Esophagus squamous epithelium (tissue), 5 donors: Measurements from ENCODE around the gene PIK3AP1. TPM values are rescaled to one million over a fixed set of nuclear protein-coding genes. Genes with fewer than 3 reads are reported as not detected.

Experiments
- DNase-seq: peaks from one replicate; lab custom pipeline; 2025; lab: John Stamatoyannopoulos, UW
- H3K27ac ChIP-seq, 4 donors: fragments of 200-600 bp; sonication (generic); one replicate each; pipeline ENCODE4 v1.5.1; 2016 to 2019; ENCODE audit warnings: mild to moderate bottlenecking in 1 of 4
- H3K27me3 ChIP-seq, 4 donors: fragments of 200-600 bp; sonication (generic); 1 replicate in 3 of 4; 2 replicates in 1 of 4; pipeline versions ENCODE4 v1.5.1 to v1.6.0; 2017 to 2021; ENCODE audit warnings: antibody characterized with exemption in 1 of 4
- H3K36me3 ChIP-seq, 3 donors: fragments of 200-600 bp; sonication (generic); one replicate each; pipeline ENCODE4 v1.5.1; 2016 to 2019
- H3K4me1 ChIP-seq, 3 donors: fragments of 200-600 bp; sonication (generic); one replicate each; pipeline ENCODE4 v1.5.1; 2017 to 2019
- H3K4me3 ChIP-seq, 4 donors: fragments of 200-600 bp; sonication (generic); 1 replicate in 3 of 4; 2 replicates in 1 of 4; pipeline ENCODE4 v1.5.1; 2016 to 2019; ENCODE audit warnings: mild to moderate bottlenecking in 2 of 4, moderate library complexity in 1 of 4
- H3K9me3 ChIP-seq, 3 donors: fragments of 200-600 bp; sonication (generic); one replicate each; pipeline ENCODE4 v1.5.1; 2016 to 2019
- POLR2A ChIP-seq, 4 donors: fragments of 450-650 bp; IDR thresholded peaks; one replicate each; pipeline ENCODE4 v1.6.1; 2017; ENCODE audit warnings: antibody characterized with exemption in 4 of 4, mild to moderate bottlenecking in 4 of 4, moderate library complexity in 3 of 4
- WGBS, 2 donors: methylation state at CpG; one replicate each; pipeline ENCODE4 v1.1.5; 2018; 5-methylcytosine and 5-hydroxymethylcytosine counted together
- intact Hi-C: fragments of 100-400 bp; cut with DNase I; formaldehyde crosslinking; loops from one replicate; pipeline ENCODE4 v1.15.0; 2022
- total RNA-seq, 4 donors: library from RNA; depleted of rRNA; stranded (reverse); fragments of >200 nt; gene quantifications; one replicate each; pipeline ENCODE4 v1.1.0, GENCODE V29; 2016
- TF ChIP-seq, protein P1 (sequence below), 6 experiments: fragments of 450-650 bp in 4 of 6; fragments of 200-600 bp in 2 of 6; sonication (generic) in 2 of 6; IDR thresholded peaks; one replicate each; pipeline ENCODE4 v1.5.1; 2016 to 2019; ENCODE audit warnings: antibody characterized with exemption in 6 of 6, mild to moderate bottlenecking in 4 of 6, moderate library complexity in 4 of 6
- donor health status: DM: yes; HTN: yes; CAD: no.

Gene PIK3AP1
- total RNA-seq, 4 donors from 2014 or later: 0.57 to 7.6 (median 3.7) TPM

DNA sequence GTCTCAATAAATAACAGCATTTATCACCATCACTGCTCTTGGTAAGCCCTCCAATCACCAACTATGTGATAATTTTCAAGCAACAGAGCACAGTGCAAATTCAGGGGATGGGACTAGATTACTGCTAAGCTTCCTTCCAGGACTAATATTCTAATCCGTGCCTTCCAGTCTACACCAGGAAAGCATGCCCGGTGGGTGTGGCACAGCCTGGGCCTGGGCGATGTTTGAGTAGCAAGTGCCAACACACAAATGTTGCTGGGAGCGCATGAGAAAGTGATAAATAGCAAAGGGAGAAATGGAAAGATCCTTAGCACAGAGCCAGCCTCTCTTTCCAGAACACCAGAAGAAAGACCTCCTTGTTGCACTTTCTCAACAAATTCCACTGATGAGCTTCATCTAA lies 120.0 kb downstream of the PIK3AP1 start:
- Histone ChIP-seq H3K27ac (no peak overlapping the region), H3K9me3 (no peaks in the 10 kb centered on the region), H3K4me1 (no peaks in the 10 kb centered on the region), H3K4me3 (no peak overlapping the region), H3K27me3 (peaks cover 0 to 20% (median 0%) of the 10 kb centered on the region in 4 donors), H3K36me3 (no peaks in the 10 kb centered on the region)
- DNase-seq: no peak
- WGBS, 2 donors: 44 to 61% methylated on average over 4 of the region's 4 CpGs
- TF ChIP-seq, protein P1, sequence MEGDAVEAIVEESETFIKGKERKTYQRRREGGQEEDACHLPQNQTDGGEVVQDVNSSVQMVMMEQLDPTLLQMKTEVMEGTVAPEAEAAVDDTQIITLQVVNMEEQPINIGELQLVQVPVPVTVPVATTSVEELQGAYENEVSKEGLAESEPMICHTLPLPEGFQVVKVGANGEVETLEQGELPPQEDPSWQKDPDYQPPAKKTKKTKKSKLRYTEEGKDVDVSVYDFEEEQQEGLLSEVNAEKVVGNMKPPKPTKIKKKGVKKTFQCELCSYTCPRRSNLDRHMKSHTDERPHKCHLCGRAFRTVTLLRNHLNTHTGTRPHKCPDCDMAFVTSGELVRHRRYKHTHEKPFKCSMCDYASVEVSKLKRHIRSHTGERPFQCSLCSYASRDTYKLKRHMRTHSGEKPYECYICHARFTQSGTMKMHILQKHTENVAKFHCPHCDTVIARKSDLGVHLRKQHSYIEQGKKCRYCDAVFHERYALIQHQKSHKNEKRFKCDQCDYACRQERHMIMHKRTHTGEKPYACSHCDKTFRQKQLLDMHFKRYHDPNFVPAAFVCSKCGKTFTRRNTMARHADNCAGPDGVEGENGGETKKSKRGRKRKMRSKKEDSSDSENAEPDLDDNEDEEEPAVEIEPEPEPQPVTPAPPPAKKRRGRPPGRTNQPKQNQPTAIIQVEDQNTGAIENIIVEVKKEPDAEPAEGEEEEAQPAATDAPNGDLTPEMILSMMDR (IDR thresholded peaks at IDR 0.05): no peak
- no peak for TF ChIP-seq POLR2A (IDR thresholded peaks at IDR 0.05)
- intact Hi-C loops: no loop called here

DNA sequence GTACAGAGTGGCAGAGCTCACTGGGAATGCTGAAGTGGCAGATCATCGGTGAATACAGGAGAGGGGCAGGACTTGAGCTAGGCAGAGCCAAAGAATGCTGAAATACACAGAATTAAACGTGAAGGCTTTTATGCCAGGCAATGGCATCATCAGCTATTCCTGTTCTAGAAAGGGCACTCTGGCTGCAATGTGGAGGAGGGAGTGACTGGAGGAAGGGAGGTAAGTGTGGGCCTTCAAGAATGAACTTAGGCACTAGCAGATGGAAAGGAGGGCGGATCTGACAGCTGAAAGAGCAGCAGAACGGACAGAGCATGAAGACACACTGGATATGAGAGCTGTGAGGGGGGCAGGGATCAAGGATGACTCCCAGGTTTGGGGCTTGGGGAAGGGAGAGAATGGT lies 121.5 kb downstream of the PIK3AP1 start:
- H3K36me3 ChIP-seq: no peaks in the 10 kb centered on the region
- 74 to 79% methylated on average over 4 of the region's 4 CpGs for WGBS, 2 donors
- intact Hi-C loops: no loop called here
- no peak for DNase-seq
- no peaks in the 10 kb centered on the region for H3K4me1 ChIP-seq
- H3K9me3 ChIP-seq: no peaks in the 10 kb centered on the region
- TF ChIP-seq, protein P1 (IDR thresholded peaks at IDR 0.05): no peak
- TF ChIP-seq POLR2A (IDR thresholded peaks at IDR 0.05): no peak
- no peak overlapping the region for H3K4me3 ChIP-seq
- H3K27me3 ChIP-seq: peaks cover 0 to 20% (median 0%) of the 10 kb centered on the region in 4 donors
- H3K27ac ChIP-seq: no peak overlapping the region

DNA sequence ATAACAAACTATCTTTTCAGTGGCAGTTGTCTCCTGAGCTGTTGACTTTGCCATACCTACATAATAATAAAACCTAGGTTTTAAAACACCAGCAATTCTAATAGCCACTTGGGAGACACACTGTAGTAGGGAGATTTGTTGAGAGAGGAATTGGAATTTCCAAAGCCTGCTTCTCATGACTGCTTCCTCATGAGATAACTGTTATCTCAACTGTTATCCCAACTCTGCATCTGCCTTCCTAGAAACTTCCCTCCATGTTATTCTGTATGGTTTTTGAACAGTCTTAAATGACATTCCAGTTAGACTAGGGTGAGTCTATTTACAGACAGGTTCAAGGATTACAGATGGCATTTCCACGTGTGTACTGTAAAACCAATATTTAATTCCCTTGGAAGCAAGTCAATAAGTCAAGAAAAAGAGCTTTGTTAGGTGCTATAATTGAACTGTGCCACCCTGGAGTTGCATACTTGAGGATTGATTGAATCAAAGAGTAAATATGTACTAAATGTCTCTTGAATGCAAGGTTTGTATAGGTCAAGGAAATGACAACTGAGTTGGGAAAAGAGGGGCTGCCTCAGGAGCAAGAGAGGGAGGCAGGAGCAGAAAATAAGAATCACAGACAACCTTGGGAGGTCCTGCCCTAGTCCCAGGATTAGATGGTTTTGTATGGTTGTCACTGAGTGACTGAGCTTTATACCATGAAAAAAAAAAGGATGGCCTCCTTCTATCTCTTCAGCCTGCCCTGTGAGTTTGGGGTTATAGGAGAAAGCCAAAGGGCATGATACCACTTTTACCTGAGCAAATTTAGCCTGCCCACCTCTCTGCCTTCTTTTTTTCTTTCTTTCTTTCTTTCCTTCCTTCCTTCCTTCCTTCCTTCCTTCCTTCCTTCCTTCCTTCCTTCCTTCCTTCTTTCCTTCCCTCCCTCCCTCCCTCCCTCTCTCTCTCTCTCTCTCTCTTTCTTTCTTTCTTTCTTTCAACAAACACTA lies 123.6 kb downstream of the PIK3AP1 start:
- Histone ChIP-seq H3K27me3 (peaks cover 0 to 20% (median 0%) of the 10 kb centered on the region in 4 donors), H3K4me1 (no peaks in the 10 kb centered on the region), H3K36me3 (no peaks in the 10 kb centered on the region), H3K4me3 (no peak overlapping the region), H3K9me3 (no peaks in the 10 kb centered on the region), H3K27ac (no peak overlapping the region)
- DNase-seq: no peak
- 40 to 45% methylated on average over 1 of the region's 1 CpG for whole genome bisulfite sequencing, 2 donors
- TF ChIP-seq POLR2A (IDR thresholded peaks at IDR 0.05): no peak
- TF ChIP-seq, protein P1 (IDR thresholded peaks at IDR 0.05): no peak
- intact Hi-C loops: no loop called here

DNA sequence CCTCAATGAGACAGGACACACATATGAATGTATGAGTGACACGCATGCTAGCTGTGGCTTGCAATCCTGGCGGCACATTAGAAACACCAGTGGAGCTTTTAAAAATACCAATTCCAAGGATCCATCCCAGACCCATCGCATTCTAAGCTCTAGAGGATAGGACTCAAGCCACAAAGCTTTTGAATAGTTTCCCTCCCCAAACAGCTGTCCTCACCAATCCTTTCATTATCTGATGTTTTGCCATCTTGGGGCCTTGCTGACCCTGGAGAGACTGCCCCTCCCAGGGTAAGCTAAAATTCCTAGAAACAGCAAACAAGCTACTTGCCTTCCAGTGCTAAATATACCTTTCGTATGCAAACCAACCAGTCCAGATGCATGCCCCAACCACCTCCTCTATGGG lies 124.6 kb downstream of the PIK3AP1 start:
- no peaks in the 10 kb centered on the region for H3K4me1 ChIP-seq
- intact Hi-C loops: no loop called here
- H3K9me3 ChIP-seq: no peaks in the 10 kb centered on the region
- H3K4me3 ChIP-seq: no peak overlapping the region
- H3K27me3 ChIP-seq: peaks cover 0 to 20% (median 0%) of the 10 kb centered on the region in 4 donors
- no peak overlapping the region for H3K27ac ChIP-seq
- TF ChIP-seq, protein P1 (IDR thresholded peaks at IDR 0.05): no peak
- TF ChIP-seq POLR2A (IDR thresholded peaks at IDR 0.05): no peak
- WGBS, 2 donors: 94% methylated on average over 4 of the region's 4 CpGs
- no peak for DNase-seq
- H3K36me3 ChIP-seq: no peaks in the 10 kb centered on the region

DNA sequence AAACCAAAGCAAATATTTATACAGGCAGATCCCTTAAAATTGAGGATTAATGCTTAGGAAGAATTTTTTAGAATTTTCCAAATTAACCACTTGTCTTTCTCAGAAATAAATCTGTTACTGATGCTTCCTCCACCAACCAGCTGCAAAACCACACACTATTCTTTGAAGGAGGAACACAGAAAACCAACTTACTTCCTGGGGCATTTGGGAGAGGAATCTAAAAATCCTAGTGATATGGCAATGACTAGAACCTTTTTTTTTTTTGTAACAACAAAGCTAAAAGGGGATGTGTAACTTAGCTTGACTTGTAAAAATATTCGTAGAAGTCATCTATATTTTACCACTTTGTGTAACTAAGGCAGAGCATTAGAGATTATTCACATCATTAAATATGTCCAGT lies 128.4 kb downstream of the PIK3AP1 start:
- no peaks in the 10 kb centered on the region for H3K36me3 ChIP-seq
- peaks cover 5 to 20% (median 9%) of the 10 kb centered on the region in 3 donors for H3K4me1 ChIP-seq
- WGBS, 2 donors: 70 to 77% methylated on average over 1 of the region's 1 CpG
- H3K27me3 ChIP-seq: no peaks in the 10 kb centered on the region
- intact Hi-C loops: no loop called here
- DNase-seq: no peak
- H3K27ac ChIP-seq: no peak overlapping the region
- H3K4me3 ChIP-seq: no peak overlapping the region
- no peak for TF ChIP-seq POLR2A (IDR thresholded peaks at IDR 0.05)
- TF ChIP-seq, protein P1 (IDR thresholded peaks at IDR 0.05): no peak
- H3K9me3 ChIP-seq: no peaks in the 10 kb centered on the region
